CD14-positive monocyte (primary cell): ENCODE data around the gene ASCC3. TPM values are rescaled to one million over a fixed set of nuclear protein-coding genes. Genes with fewer than 3 reads are reported as not detected.

Source experiments
- DNase-seq, 3 donors: peaks; one replicate each; pipeline ENCODE4 v3.0.0-alpha.2; 2011 to 2022
- H2AFZ ChIP-seq: 2 replicates; pipeline ENCODE4 v1.6.0; 2012; ENCODE audit warnings: mild to moderate bottlenecking, low read depth, low read length, inconsistent platforms; ENCODE audit not compliant: insufficient read depth, poor library complexity, severe bottlenecking
- H3K27ac ChIP-seq, 2 donors: 1 replicate in 1 of 2; 2 replicates in 1 of 2; pipeline ENCODE4 v1.5.1; 2012 to 2013; ENCODE audit warnings: low read length in 2 of 2, control low read depth in 1 of 2, inconsistent platforms in 1 of 2, low read depth in 1 of 2, mild to moderate bottlenecking in 1 of 2
- H3K27me3 ChIP-seq, 2 donors: one replicate each; pipeline versions ENCODE4 v1.6.0 to v1.6.1; 2011 to 2013; ENCODE audit warnings: low read length in 2 of 2; ENCODE audit not compliant: control insufficient read depth in 2 of 2, insufficient read depth in 2 of 2
- H3K36me3 ChIP-seq, 2 donors: replicated peaks in 1 of 2; 1 replicate in 1 of 2; 2 replicates in 1 of 2; pipeline versions ENCODE4 v1.5.1 to v1.6.1; 2012 to 2013; ENCODE audit warnings: low read length in 2 of 2, control low read depth in 1 of 2, inconsistent platforms in 1 of 2, mild to moderate bottlenecking in 1 of 2; ENCODE audit not compliant: insufficient read depth in 2 of 2, control insufficient read depth in 1 of 2
- H3K4me1 ChIP-seq, 2 donors: 1 replicate in 1 of 2; 2 replicates in 1 of 2; pipeline versions ENCODE4 v1.5.1 to v1.6.1; 2012 to 2013; ENCODE audit warnings: low read length in 2 of 2, control low read depth in 1 of 2, inconsistent platforms in 1 of 2, mild to moderate bottlenecking in 1 of 2, moderate library complexity in 1 of 2; ENCODE audit not compliant: insufficient read depth in 2 of 2, control insufficient read depth in 1 of 2
- H3K4me2 ChIP-seq: replicated peaks from 2 replicates; pipeline ENCODE3; 2012; ENCODE audit warnings: low read length, moderate library complexity, mild to moderate bottlenecking; ENCODE audit not compliant: poor library complexity, severe bottlenecking; ENCODE audit errors: extremely low read depth
- H3K4me3 ChIP-seq, 3 experiments: fragments of 200-600 bp in 1 of 3; sonication (generic) in 1 of 3; replicated peaks in 1 of 3; 1 replicate in 2 of 3; 2 replicates in 1 of 3; pipeline ENCODE4 v1.5.1; 2011 to 2013; ENCODE audit warnings: low read length in 3 of 3, mild to moderate bottlenecking in 3 of 3, control low read depth in 2 of 3, low read depth in 2 of 3, inconsistent platforms in 1 of 3, moderate library complexity in 1 of 3
- H3K79me2 ChIP-seq: 2 replicates; pipeline ENCODE4 v1.6.0; 2012; ENCODE audit warnings: mild to moderate bottlenecking, control low read depth, inconsistent platforms, low read length, moderate library complexity; ENCODE audit not compliant: insufficient read depth
- H3K9ac ChIP-seq: 2 replicates; pipeline ENCODE4 v1.6.0; 2017; ENCODE audit warnings: low read length, mild to moderate bottlenecking; ENCODE audit not compliant: insufficient read depth, poor library complexity, severe bottlenecking
- H3K9me3 ChIP-seq, 2 donors: replicated peaks in 1 of 2; 1 replicate in 1 of 2; 2 replicates in 1 of 2; pipeline versions ENCODE4 v1.5.1 to v1.6.1; 2012 to 2013; ENCODE audit warnings: low read length in 2 of 2, control low read depth in 1 of 2; ENCODE audit not compliant: control insufficient read depth in 1 of 2, insufficient read depth in 1 of 2
- H4K20me1 ChIP-seq: 2 replicates; pipeline ENCODE4 v1.6.0; 2012; ENCODE audit warnings: mild to moderate bottlenecking, low read length, control low read depth, moderate library complexity; ENCODE audit not compliant: insufficient read depth
- H3K27ac Mint-ChIP-seq, 7 donors: one replicate each; pipeline ENCODE4 v1.8.0; 2020; ENCODE audit warnings: mild to moderate bottlenecking in 7 of 7, mixed read lengths in 7 of 7, moderate library complexity in 6 of 7, inconsistent platforms in 2 of 7
- H3K27me3 Mint-ChIP-seq, 3 donors: one replicate each; pipeline ENCODE4 v1.8.0; 2021 to 2022; ENCODE audit warnings: low read depth in 3 of 3, mild to moderate bottlenecking in 3 of 3, mixed read lengths in 3 of 3, moderate library complexity in 3 of 3, inconsistent platforms in 1 of 3
- H3K36me3 Mint-ChIP-seq, 2 donors: one replicate each; pipeline ENCODE4 v1.8.0; 2020; ENCODE audit warnings: mixed read lengths in 2 of 2, inconsistent platforms in 1 of 2, mild to moderate bottlenecking in 1 of 2
- H3K4me1 Mint-ChIP-seq: one replicate; pipeline ENCODE4 v1.8.0; 2020; ENCODE audit warnings: mild to moderate bottlenecking, mixed read lengths
- H3K4me3 Mint-ChIP-seq, 2 donors: one replicate each; pipeline ENCODE4 v1.8.0; 2020; ENCODE audit warnings: mild to moderate bottlenecking in 2 of 2, mixed read lengths in 2 of 2, moderate library complexity in 1 of 2
- H3K9me3 Mint-ChIP-seq, 7 donors: one replicate each; pipeline ENCODE4 v1.8.0; 2020 to 2022; ENCODE audit warnings: mixed read lengths in 7 of 7, mild to moderate bottlenecking in 6 of 7, moderate library complexity in 6 of 7, inconsistent platforms in 2 of 7
- CTCF ChIP-seq: fragments of 200-600 bp; IDR thresholded peaks from one replicate; pipeline ENCODE4 v1.8.0; 2022; ENCODE audit warnings: antibody characterized with exemption, mild to moderate bottlenecking
- WGBS: methylation state at CpG from one replicate; pipeline ENCODE4 v1.1.5; 2013; ENCODE audit warnings: missing lambda C conversion rate; ENCODE audit not compliant: insufficient coverage; 5-methylcytosine and 5-hydroxymethylcytosine counted together
- intact Hi-C, 2 donors: fragments of 100-400 bp; cut with micrococcal nuclease; formaldehyde crosslinking; loops; one replicate each; pipeline versions ENCODE4 v1.15.0 to v1.15.1; 2023
- polyA plus RNA-seq, 3 donors: library from polyadenylated mRNA; depleted of rRNA in 1 of 3; unstranded in 2 of 3; stranded (reverse) in 1 of 3; fragments of 300-500 nt in 2 of 3; fragments of >200 nt in 1 of 3; fragmentation: Illumina TruSeq in 2 of 3; gene quantifications; 1 replicate in 2 of 3; 2 replicates in 1 of 3; pipeline ENCODE4 v1.2.3, GENCODE V29; 2012 to 2021

Gene ASCC3
- polyA plus RNA-seq, 3 donors = 6.4 to 12.9 (median 10.6) TPM

GRCh38 chr6:100485268-100485667 is 395.9 kb downstream of the ASCC3 start:
- Mint-ChIP-seq H3K36me3 (no peaks in the 10 kb centered on the region), H3K9me3 (peaks cover 0 to 3% (median 0%) of the 10 kb centered on the region in 7 donors), H3K27me3 (peaks cover 8 to 24% (median 17%) of the 10 kb centered on the region in 3 donors), H3K27ac (no peak overlapping the region), H3K4me1 (peaks cover 2% of the 10 kb centered on the region), H3K4me3 (no peak overlapping the region)
- intact Hi-C loops = no loop called here
- H3K27me3 ChIP-seq = peaks cover 7 to 13% of the 10 kb centered on the region in 2 donors
- no peaks in the 10 kb centered on the region for H3K9me3 ChIP-seq
- DNase-seq = no peak
- no peaks in the 10 kb centered on the region for H4K20me1 ChIP-seq
- H3K4me3 ChIP-seq = no peak overlapping the region
- no peaks in the 10 kb centered on the region for H3K36me3 ChIP-seq
- H3K9ac ChIP-seq = no peak overlapping the region
- H3K79me2 ChIP-seq = no peaks in the 10 kb centered on the region
- no peak overlapping the region for H3K27ac ChIP-seq
- H2AFZ ChIP-seq = no peak overlapping the region
- no peak for TF ChIP-seq CTCF
- H3K4me2 ChIP-seq = no peak overlapping the region
- H3K4me1 ChIP-seq = no peaks in the 10 kb centered on the region

- peaks cover 7 to 24% (median 17%) of the 10 kb centered on the region in 3 donors for H3K27me3 Mint-ChIP-seq
- no peak overlapping the region for H3K4me3 Mint-ChIP-seq
Observed at GRCh38 chr6:100484474-100484873, 396.7 kb downstream of the ASCC3 start.

More at GRCh38 chr6:100484474-100484873, 396.7 kb downstream of the ASCC3 start:
- Histone ChIP-seq H3K4me3 (no peak overlapping the region), H3K4me1 (no peaks in the 10 kb centered on the region), H3K9ac (no peak overlapping the region), H4K20me1 (no peaks in the 10 kb centered on the region), H3K36me3 (no peaks in the 10 kb centered on the region), H3K4me2 (no peak overlapping the region), H3K79me2 (no peaks in the 10 kb centered on the region), H3K27ac (no peak overlapping the region), H2AFZ (no peak overlapping the region), H3K9me3 (no peaks in the 10 kb centered on the region), H3K27me3 (peaks cover 7 to 13% of the 10 kb centered on the region in 2 donors)
- no peak for TF ChIP-seq CTCF
- intact Hi-C loops = no loop called here
- no peaks in the 10 kb centered on the region for H3K36me3 Mint-ChIP-seq
- H3K9me3 Mint-ChIP-seq = peaks cover 0 to under 1% (median 0%) of the 10 kb centered on the region in 7 donors
- H3K4me1 Mint-ChIP-seq = peaks cover 2% of the 10 kb centered on the region
- WGBS = 100% methylated on average over 2 of the region's 5 CpGs
- no peak overlapping the region for H3K27ac Mint-ChIP-seq
- no peak for DNase-seq
